ENCODE results near the gene SSTR3.

The SSTR3 gene

GRCh38 chr22:37198258-37199102 is 13.8 kb downstream of the SSTR3 start:
- Histone ChIP-seq H3K4me2 (ENCODE audit: low read length) (peak overlapping the region; percentile 86), H3K4me3 (ENCODE audit: low read length) (peak overlapping the region; percentile 42), H2BK120ac (ENCODE audit: low read depth, low read length) (peak overlapping the region; percentile 19), H3K9ac (ENCODE audit: low read length) (peak overlapping the region; percentile 99), H3K56ac (ENCODE audit: low read length) (peak overlapping the region; percentile 92), H3K4me1 (ENCODE audit: control insufficient read depth, low read depth, low read length) (peaks cover 14% of the 10 kb centered on the region), H2BK5ac (ENCODE audit: low read length) (peak overlapping the region; percentile 84), H3K79me2 (ENCODE audit: control insufficient read depth, insufficient read depth, low read length) (no peaks in the 10 kb centered on the region), H3K18ac (ENCODE audit: low read length) (peak overlapping the region; percentile 47), H4K5ac (ENCODE audit: low read length) (no peak overlapping the region), H2AK5ac (ENCODE audit: low read length) (peak overlapping the region; percentile 89), H3K23ac (ENCODE audit: low read length) (peak overlapping the region; percentile 32), H3K4ac (ENCODE audit: low read depth, low read length) (peak overlapping the region; percentile 82), H3K27me3 (ENCODE audit: insufficient read depth, low read length, poor library complexity) (no peaks in the 10 kb centered on the region), H2BK15ac (replicated peaks; ENCODE audit: low read depth) (no peak overlapping the region), H3K36me3 (ENCODE audit: control insufficient read depth, insufficient read depth, low read length) (no peaks in the 10 kb centered on the region), H4K8ac (ENCODE audit: low read depth, low read length) (peak overlapping the region; percentile 76), H3K27ac (ENCODE audit: low read depth, low read length) (peak overlapping the region; percentile 79), H3K79me1 (ENCODE audit: low read length) (peaks cover 2% of the 10 kb centered on the region)
- DNase-seq: peak; percentile 84
- no CpG with 5 or more reads among the region's 51 CpGs for WGBS (ENCODE audit: extremely low coverage, insufficient coverage, low lambda C conversion rate)

GRCh38 chr22:37197451-37198257 is 14.6 kb downstream of the SSTR3 start:
- Histone ChIP-seq H3K79me2 (ENCODE audit: control insufficient read depth, insufficient read depth, low read length) (no peaks in the 10 kb centered on the region), H3K79me1 (ENCODE audit: low read length) (peaks cover 2% of the 10 kb centered on the region), H3K4me2 (ENCODE audit: low read length) (no peak overlapping the region), H2AK5ac (ENCODE audit: low read length) (peak overlapping the region; percentile 89), H3K27me3 (ENCODE audit: insufficient read depth, low read length, poor library complexity) (no peaks in the 10 kb centered on the region), H4K5ac (ENCODE audit: low read length) (no peak overlapping the region), H2BK5ac (ENCODE audit: low read length) (peak overlapping the region; percentile 84), H2BK120ac (ENCODE audit: low read depth, low read length) (peak overlapping the region; percentile 1), H2BK15ac (replicated peaks; ENCODE audit: low read depth) (no peak overlapping the region), H3K9ac (ENCODE audit: low read length) (peak overlapping the region; percentile 66), H4K8ac (ENCODE audit: low read depth, low read length) (no peak overlapping the region), H3K4ac (ENCODE audit: low read depth, low read length) (peak overlapping the region; percentile 58), H3K18ac (ENCODE audit: low read length) (peak overlapping the region; percentile 42), H3K4me3 (ENCODE audit: low read length) (no peak overlapping the region), H3K56ac (ENCODE audit: low read length) (peak overlapping the region; percentile 92), H3K36me3 (ENCODE audit: control insufficient read depth, insufficient read depth, low read length) (no peaks in the 10 kb centered on the region), H3K23ac (ENCODE audit: low read length) (no peak overlapping the region), H3K27ac (ENCODE audit: low read depth, low read length) (peak overlapping the region; percentile 30), H3K4me1 (ENCODE audit: control insufficient read depth, low read depth, low read length) (peaks cover 14% of the 10 kb centered on the region)
- no CpG with 5 or more reads among the region's 12 CpGs for WGBS (ENCODE audit: extremely low coverage, insufficient coverage, low lambda C conversion rate)
- peak; percentile 87 for DNase-seq

GRCh38 chr22:37196539-37197450 is 15.5 kb downstream of the SSTR3 start:
- Histone ChIP-seq H4K8ac (ENCODE audit: low read depth, low read length) (no peak overlapping the region), H3K56ac (ENCODE audit: low read length) (peak overlapping the region; percentile 71), H3K27ac (ENCODE audit: low read depth, low read length) (peak overlapping the region; percentile 30), H3K79me2 (ENCODE audit: control insufficient read depth, insufficient read depth, low read length) (no peaks in the 10 kb centered on the region), H3K79me1 (ENCODE audit: low read length) (peaks cover 2% of the 10 kb centered on the region), H3K23ac (ENCODE audit: low read length) (no peak overlapping the region), H3K18ac (ENCODE audit: low read length) (peak overlapping the region; percentile 42), H2BK5ac (ENCODE audit: low read length) (peak overlapping the region; percentile 22), H4K5ac (ENCODE audit: low read length) (no peak overlapping the region), H3K4ac (ENCODE audit: low read depth, low read length) (peak overlapping the region; percentile 4), H2BK120ac (ENCODE audit: low read depth, low read length) (no peak overlapping the region), H3K36me3 (ENCODE audit: control insufficient read depth, insufficient read depth, low read length) (no peaks in the 10 kb centered on the region), H3K9ac (ENCODE audit: low read length) (peak overlapping the region; percentile 47), H2AK5ac (ENCODE audit: low read length) (peak overlapping the region; percentile 94), H3K27me3 (ENCODE audit: insufficient read depth, low read length, poor library complexity) (no peaks in the 10 kb centered on the region), H3K4me2 (ENCODE audit: low read length) (no peak overlapping the region), H3K4me1 (ENCODE audit: control insufficient read depth, low read depth, low read length) (peaks cover 14% of the 10 kb centered on the region), H2BK15ac (replicated peaks; ENCODE audit: low read depth) (no peak overlapping the region), H3K4me3 (ENCODE audit: low read length) (no peak overlapping the region)
- DNase-seq: peak; percentile 56
- no CpG with 5 or more reads among the region's 14 CpGs for WGBS (ENCODE audit: extremely low coverage, insufficient coverage, low lambda C conversion rate)

- Histone ChIP-seq H3K36me3 (ENCODE audit: control insufficient read depth, insufficient read depth, low read length) (no peaks in the 10 kb centered on the region), H4K8ac (ENCODE audit: low read depth, low read length) (no peak overlapping the region), H3K4me2 (ENCODE audit: low read length) (no peak overlapping the region), H3K4me1 (ENCODE audit: control insufficient read depth, low read depth, low read length) (peaks cover 14% of the 10 kb centered on the region), H2BK5ac (ENCODE audit: low read length) (no peak overlapping the region), H2BK15ac (replicated peaks; ENCODE audit: low read depth) (no peak overlapping the region), H3K27me3 (ENCODE audit: insufficient read depth, low read length, poor library complexity) (no peaks in the 10 kb centered on the region), H3K9ac (ENCODE audit: low read length) (no peak overlapping the region), H3K4me3 (ENCODE audit: low read length) (no peak overlapping the region), H3K27ac (ENCODE audit: low read depth, low read length) (no peak overlapping the region), H2BK120ac (ENCODE audit: low read depth, low read length) (no peak overlapping the region), H4K5ac (ENCODE audit: low read length) (no peak overlapping the region), H3K79me1 (ENCODE audit: low read length) (peaks cover 2% of the 10 kb centered on the region), H2AK5ac (ENCODE audit: low read length) (peak overlapping the region; percentile 9), H3K23ac (ENCODE audit: low read length) (no peak overlapping the region), H3K18ac (ENCODE audit: low read length) (peak overlapping the region; percentile 11), H3K56ac (ENCODE audit: low read length) (peak overlapping the region; percentile 10), H3K4ac (ENCODE audit: low read depth, low read length) (no peak overlapping the region), H3K79me2 (ENCODE audit: control insufficient read depth, insufficient read depth, low read length) (no peaks in the 10 kb centered on the region)
- peak; percentile 38 for DNase-seq
- WGBS (ENCODE audit: extremely low coverage, insufficient coverage, low lambda C conversion rate): no CpG with 5 or more reads among the region's 4 CpGs
Measured at GRCh38 chr22:37195921-37196320, 16.4 kb downstream of the SSTR3 start.

GRCh38 chr22:37194750-37195149 is 17.5 kb downstream of the SSTR3 start:
- Histone ChIP-seq H3K4me1 (ENCODE audit: control insufficient read depth, low read depth, low read length) (peaks cover 14% of the 10 kb centered on the region), H3K56ac (ENCODE audit: low read length) (no peak overlapping the region), H3K18ac (ENCODE audit: low read length) (no peak overlapping the region), H3K79me2 (ENCODE audit: control insufficient read depth, insufficient read depth, low read length) (no peaks in the 10 kb centered on the region), H3K27me3 (ENCODE audit: insufficient read depth, low read length, poor library complexity) (no peaks in the 10 kb centered on the region), H4K8ac (ENCODE audit: low read depth, low read length) (no peak overlapping the region), H3K27ac (ENCODE audit: low read depth, low read length) (no peak overlapping the region), H2AK5ac (ENCODE audit: low read length) (no peak overlapping the region), H3K79me1 (ENCODE audit: low read length) (peaks cover 2% of the 10 kb centered on the region), H3K4ac (ENCODE audit: low read depth, low read length) (no peak overlapping the region), H3K36me3 (ENCODE audit: control insufficient read depth, insufficient read depth, low read length) (no peaks in the 10 kb centered on the region), H3K4me2 (ENCODE audit: low read length) (no peak overlapping the region), H3K23ac (ENCODE audit: low read length) (no peak overlapping the region), H4K5ac (ENCODE audit: low read length) (no peak overlapping the region), H2BK15ac (replicated peaks; ENCODE audit: low read depth) (no peak overlapping the region), H2BK120ac (ENCODE audit: low read depth, low read length) (no peak overlapping the region), H3K9ac (ENCODE audit: low read length) (no peak overlapping the region), H3K4me3 (ENCODE audit: low read length) (no peak overlapping the region), H2BK5ac (ENCODE audit: low read length) (no peak overlapping the region)
- DNase-seq: no peak
- no CpG with 5 or more reads among the region's 3 CpGs for WGBS (ENCODE audit: extremely low coverage, insufficient coverage, low lambda C conversion rate)
